ENCODE measurements around the gene MTA1.

The MTA1 gene

DNA sequence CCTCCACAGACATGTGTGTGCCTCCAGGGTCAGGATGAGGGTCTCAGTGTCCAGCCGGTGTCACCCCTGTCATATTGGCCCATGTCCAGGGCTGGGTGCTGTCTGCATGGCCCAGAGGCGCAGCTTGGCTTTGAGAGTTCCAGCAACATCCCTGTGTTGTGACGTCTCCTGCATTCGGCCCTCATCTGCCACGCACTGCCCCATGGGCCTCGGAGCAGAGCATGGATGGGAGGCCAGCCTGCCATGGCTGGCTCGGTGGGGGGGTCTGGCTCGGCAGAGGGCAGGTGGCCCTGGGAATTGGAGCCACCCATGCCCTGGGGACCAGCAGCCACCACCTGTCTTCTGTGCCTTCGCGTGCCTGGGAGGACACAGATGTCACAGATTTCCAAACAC lies 32.1 kb upstream of the MTA1 start:
- DNase-seq (ENCODE audit: low spot score): no peak

DNA sequence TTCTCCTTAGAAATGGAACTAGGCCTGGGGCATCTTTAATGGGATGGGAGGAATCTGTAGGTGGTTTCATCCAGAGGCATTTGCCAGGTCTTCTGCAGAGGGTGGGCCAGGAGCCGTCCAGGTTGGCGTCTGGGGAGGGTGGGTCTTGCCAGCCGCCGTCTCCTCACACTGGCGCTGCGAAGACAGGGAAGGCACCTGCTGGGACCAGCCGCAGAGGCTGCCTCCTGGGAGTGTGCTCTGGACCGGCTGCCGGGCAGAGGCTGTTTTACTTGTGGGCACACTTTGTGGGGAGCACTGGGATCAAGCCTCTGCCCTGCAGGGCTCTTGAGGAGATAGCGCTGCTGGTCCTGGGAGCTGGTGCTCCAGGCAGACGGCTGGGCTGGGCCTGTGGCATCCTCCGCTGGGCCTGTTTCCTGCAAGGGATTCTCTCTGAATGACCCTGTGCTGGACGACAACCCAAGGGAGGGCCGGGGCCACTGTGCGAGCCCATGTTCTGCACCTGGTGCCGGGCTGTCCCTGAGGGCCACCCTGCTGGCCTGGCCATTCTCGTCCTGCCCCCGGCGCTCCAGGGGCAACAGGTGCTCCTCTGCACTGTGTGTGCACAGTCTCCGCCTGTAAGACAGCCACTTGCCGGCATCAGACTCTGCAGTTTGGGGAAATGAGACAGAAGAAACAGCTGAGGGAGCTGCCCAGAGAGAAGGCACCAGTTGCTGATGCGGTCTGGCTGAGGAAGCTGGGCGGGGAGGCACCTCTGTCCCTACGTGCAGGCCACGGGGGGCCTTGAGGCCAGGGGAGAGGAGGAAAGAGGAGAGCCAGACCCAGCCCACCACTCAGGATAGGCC lies 31.3 kb upstream of the MTA1 start:
- no peak for DNase-seq (ENCODE audit: low spot score)

DNA sequence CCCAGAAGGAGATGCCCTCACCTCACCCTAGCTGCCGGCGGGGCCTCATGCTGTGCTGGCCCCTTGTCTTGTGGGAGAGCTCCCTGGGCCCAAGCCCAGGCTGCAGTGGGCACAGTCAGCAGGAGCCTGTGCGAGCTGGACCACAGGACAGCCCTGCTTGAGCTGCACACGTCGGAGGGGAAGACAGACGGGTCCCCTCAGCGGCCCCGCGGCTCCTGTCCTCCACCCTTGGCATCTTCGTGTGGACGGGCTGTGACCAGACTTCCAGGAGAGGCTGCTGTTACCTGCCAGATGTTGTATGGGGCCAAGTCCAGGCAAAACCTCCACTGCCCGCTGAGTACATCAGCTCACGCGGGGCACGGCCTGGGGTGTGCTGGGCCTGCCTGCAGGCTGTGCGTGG lies 30.7 kb upstream of the MTA1 start:
- no peak for DNase-seq (ENCODE audit: low spot score)

DNA sequence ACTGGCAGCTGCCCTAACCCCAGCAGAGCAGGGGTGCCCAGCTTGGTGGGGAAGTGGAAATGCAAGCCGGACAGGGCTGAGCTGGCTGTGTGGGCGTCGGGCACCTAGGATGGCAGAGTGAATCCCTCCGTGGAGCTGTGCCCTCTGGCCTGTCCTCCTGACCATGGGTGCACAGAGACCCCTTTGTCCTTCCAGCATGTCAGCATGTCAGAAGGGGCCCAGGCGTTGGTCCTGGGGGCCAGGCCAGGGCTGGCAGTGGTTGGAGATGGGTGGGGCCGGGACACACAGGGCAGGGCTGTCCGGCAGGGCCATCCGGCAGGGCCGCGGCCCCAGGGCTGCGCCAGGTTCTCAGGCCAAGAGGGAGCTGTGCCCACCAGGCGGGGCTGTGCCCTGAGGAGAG lies 30.1 kb upstream of the MTA1 start:
- DNase-seq (ENCODE audit: low spot score): no peak

DNA sequence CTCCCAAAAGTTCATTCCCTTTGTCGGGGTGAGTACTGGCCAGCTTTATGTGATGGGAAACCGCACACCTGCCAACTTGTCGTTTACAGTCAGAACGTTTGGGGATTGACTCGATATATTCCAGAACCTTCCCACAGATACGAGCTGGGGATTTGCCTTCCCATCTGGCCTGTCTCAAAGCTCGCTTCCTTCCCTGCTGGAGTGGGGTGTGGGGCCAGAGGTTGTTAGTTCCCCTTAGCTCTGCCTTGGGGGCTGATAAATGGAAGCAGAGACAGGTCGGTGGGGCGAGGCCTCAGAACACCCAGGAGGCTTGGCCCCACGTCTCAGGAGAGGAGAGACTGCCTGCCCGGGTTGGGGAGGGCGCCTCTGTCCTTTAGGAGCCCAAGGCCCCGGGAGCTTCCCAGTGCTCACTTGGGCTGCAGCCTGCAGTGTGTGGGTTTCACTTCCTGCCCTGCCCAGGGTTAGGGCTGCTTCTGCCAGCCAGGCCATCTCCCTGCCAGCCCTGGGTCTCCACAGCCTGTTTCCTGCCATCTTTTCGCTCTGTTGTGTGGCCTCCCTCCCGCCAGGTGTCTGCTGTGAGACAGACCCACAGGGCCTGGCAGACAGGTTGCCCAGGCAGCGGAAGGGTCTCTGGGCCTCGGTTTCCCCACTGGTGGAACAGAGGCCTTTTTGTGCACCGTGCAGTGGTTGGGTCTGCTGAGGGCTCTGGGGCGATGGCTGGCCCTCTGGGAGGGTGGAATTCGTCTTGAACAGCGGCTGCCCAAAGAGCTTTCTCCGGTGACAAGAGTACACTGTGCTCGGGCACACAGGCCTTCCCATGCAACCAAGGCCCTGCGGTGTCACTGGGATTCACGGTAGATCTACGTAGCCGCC lies 29.4 kb upstream of the MTA1 start:
- no peak for DNase-seq (ENCODE audit: low spot score)

DNA sequence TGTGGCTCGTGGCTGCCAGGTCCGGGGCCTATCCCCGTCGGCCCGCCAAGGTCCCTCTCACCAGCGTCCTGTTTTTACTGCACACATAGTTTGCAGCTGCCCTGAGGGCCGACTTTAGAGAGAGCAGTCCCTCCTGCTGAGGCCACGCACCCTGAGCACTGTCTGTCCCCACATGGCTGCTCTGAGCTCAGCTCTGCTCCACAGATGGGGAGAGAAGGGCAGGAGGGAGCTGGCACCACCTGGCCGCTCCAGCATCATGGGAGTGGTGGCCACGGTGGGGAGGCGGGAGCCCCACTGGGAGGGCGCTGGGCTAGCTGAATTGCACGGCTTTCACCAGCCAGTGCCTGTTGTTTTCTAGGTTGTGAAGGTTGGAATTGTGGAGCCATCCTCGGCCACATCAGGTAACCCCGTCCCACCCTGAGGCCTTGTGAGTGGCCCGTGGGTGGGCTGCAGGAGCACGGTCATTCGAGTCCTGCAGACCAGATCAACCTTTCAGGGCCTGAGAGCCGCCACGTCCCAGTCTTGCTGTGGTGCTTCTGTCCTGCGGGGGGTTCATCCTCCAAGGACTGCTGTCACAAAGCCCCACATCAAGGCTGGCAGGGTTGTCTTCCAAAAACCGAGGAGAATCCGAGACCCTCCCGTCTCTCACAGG lies 28.7 kb upstream of the MTA1 start:
- no peak for DNase-seq (ENCODE audit: low spot score)

DNA sequence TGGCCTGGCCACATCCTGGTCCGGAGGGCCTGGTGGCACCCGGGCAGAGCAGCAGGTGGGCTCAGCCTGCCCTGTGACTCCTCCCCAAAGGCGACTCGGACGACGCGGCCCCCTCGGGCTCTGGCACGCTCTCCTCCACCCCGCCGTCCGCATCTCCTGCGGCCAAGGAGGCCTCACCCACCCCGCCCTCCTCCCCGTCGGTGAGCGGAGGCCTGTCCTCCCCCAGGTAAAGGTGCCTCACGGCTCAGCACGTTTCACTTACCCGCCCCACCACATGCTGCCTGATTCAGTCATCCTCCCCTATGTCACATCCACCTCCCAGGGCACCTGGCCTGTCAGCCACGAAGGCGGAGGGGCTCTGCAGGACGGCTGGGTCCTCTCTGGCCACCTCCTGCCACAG lies 28.1 kb upstream of the MTA1 start:
- DNase-seq (ENCODE audit: low spot score): no peak

DNA sequence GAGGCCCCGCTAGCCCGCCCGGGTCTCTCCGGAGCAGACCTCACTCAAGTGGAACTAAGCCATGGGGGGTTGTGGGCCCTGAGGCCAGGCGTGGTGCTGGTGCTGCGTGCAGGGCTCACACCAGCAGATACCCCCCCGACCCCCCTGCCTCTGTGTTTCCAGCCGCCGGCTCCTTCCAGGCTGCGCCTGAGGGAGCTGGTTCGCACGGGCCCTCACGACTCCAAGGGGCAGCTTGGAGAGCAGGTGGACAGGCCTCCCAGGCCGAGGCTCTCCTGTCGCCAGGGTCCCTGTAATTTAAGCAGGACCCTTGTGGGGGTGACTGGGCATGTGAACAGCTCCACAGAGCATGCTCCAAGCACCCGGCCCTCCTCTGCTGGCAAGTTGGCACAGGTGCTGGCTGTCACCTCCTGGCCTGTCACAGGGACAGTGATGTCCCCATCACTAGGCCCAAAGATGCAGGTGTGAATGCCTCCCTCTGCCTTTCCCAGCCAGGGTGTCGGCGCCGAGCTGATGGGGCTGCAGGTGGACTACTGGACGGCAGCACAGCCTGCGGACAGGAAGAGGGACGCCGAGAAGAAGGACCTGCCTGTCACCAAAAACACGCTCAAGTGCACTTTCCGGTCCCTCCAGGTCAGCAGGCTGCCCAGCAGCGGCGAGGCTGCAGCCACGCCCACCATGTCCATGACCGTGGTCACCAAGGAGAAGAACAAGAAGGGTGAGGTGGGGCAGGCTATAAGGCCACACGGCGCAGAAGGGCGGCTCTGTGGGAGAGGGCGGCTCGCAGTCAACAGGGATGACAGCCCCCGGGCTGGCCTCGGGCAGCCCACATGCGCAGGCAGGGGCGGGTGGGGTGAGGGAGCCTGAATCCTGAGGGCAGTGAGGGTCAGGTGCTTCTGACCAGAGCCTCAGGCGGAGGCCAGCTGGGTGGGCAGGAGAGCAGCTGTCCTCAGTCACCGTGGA lies 27.2 kb upstream of the MTA1 start:
- DNase-seq (ENCODE audit: low spot score): no peak

DNA sequence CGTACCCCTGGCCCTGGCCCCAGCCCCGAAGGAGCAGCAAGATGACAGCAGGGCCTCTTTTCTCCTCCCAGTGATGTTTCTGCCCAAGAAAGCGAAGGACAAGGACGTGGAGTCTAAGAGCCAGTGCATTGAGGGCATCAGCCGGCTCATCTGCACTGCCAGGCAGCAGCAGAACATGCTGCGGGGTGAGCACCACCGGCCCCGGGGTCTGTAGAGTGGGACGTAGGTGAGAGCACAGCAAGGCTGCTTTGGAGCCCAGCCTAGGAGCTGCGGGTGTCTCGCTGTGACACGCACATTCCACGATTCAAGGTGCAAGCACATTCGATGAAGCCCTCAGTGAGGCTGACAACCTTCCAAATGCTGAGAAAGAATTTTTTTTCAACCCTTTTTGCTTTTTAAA lies 26.5 kb upstream of the MTA1 start:
- no peak for DNase-seq (ENCODE audit: low spot score)

DNA sequence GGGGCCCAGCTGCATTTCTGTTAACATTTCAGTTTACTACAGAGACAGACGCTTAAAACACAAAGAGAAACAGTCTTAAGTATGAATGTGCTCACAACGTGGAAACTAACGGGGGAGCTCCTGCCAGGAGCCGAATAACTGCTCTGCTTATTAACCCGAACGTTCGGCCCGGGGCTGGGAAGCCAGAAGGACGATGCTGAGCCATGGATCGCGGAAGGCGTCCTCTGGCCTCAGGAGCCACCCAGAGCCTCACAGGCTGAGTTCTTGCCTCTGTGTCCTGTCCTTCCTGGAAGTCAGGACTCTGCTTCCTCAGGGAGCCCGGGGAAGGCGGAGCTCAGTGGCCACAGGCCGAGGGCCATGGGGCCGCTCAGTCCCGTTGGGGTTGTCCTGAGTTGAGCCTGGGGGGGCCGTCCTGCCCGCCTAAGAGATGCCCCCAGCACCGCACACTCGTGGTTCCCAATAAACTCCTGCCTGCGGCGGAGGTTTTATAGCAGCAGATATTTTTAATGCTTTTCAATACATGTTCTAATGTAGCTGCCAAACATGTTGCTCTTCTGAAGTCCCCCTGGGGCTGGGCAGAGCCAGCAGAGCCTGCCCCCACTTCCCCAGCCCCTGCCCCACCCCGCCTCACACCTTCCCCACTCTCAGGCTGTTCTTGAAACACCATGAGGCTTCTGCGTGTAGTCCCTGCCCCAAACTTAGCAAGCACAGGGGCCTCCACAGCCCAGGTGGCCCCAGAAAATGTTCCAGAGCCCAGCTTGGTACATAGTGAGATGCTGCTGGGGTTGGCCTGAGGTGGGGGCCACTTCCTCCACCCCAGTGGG lies 24.7 kb upstream of the MTA1 start:
- DNase-seq (ENCODE audit: low spot score): no peak

DNA sequence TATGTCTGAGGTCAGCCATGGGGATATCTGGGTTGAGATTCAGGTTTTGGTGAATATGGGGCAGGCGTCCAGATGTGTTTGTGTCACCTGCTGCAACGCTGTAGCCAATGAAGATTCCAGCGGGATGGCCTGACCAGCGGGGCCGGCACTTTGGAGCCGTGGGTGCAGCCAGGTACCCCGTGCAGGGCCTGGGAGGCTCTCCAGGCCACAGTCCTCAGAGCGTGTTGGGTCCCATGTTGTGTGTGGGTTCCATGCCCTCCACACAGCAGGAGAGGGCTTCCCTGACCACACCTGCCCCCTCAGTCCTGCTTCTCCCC lies 24.1 kb upstream of the MTA1 start:
- DNase-seq (ENCODE audit: low spot score): no peak

DNA sequence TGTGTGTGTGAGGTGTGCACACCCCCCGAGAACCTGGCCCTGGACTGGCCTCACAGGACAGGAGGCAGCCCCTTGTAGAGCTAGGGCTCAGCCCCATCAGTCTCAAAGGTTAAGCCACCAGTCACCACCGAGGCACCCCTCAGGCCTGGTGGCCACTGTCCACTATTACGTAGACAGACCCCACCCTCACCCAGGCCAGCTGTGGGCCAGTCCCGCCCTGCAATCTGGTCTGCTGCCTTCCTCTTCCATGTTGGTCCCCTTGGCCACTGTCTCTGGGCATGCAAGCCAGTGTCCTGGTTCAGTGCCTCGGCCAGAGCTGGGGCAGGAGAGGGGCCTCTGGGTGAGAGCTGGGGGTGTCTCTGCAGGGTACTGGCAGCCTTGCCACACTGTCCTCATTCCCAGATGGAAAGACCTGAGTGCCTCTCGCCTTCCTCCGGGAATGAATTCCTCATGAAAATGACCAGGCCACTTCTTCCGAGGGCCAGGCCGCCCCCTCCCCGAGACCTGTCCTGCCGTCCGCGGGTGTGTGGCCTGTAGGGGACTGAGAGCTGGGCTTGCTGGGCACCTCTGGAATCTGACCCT lies 22.2 kb upstream of the MTA1 start:
- DNase-seq (ENCODE audit: low spot score): no peak

DNA sequence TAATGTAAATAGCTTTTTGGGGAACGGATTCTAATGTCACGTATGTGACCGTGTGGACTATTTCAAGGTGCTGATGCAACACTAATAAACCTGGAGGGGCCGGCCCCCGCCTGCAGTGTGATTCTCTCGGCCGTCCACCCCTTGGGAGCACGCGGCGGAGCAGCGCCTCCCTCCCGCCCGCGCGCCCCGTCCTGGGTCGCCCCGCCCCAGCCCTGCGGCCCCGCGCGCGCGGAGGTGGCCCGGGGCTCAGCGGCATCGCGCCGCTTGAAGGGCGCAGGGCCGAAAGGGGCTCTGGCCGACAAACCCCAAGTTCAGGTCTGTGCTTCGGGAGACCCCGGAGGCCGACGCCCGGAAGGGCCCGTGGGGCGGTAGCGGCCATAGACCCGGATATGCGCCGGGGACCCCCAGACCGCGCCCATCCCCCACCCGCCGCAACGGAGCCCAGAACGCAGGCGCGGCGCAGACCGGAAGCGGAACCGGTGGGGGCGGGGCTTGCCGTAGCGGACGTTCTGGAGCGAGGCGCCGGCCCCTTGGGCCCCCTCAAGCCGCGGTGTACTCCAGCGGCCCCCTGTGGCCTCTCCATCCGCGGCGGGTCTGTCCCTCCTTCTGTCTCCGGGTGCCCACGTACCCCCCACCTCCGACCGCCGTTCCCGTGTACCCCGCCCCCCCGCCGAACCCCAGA lies 21.4 kb upstream of the MTA1 start, which contains the start of gene TEX22:
Gene TEX22, plus strand, starts transcription at position 495 of the 682 bp plus-strand sequence. CDS start 803 bp downstream, outside the sequence.
- DNase-seq (ENCODE audit: low spot score): peak; percentile 75

DNA sequence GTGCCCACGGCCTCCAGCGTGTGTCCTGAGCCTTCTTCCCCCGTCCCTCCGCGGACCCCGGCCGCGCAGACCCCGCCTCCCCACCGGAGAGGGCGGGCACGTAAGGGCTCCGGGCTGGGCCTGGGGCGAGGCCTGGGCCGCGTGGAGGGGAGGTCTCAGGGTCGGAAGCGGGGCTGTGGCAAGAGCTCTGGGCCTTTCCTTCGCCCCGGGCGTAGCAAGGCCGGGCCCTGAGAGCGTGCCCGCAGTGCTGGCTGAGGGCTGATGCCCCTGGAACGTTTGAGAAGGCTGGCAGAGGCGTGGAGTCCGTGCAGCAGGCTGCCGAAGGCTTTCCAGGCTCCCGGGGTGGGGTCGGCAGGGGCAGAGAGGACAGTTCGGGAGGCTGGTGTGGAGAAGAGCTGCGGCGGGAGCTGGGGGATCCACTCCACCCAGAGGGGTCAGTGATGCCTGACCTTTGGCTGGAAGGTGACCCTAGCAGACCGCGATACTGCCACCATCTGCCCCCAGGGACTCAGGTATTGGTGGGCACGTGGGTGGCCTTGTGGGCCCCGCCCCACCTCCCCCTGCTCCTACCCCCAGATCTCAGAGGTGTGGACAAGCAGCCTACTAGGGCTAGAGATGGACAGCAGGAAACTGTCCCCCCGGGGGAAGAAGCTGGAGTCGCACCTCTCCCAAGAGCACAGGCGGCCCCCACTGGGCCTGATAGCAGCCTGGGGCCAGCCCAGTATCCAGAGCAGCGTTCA lies 20.7 kb upstream of the MTA1 start:
- DNase-seq (ENCODE audit: low spot score): no peak

DNA sequence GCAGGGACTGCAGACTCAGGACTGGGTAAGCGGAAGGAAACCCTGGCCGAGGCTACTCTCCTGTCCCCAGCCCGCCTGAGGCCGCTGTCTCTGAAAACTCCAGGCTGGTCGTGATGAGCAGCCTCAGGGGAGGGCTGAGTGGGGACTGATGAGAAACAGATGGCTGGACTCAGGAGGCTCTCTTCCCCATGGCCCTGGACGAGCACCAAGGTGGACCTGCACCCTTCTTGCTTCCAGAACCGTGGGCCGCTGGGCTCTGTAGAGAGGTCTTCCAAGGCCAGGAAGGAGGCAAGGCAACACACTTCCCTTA lies 20.2 kb upstream of the MTA1 start:
- DNase-seq (ENCODE audit: low spot score): no peak

DNA sequence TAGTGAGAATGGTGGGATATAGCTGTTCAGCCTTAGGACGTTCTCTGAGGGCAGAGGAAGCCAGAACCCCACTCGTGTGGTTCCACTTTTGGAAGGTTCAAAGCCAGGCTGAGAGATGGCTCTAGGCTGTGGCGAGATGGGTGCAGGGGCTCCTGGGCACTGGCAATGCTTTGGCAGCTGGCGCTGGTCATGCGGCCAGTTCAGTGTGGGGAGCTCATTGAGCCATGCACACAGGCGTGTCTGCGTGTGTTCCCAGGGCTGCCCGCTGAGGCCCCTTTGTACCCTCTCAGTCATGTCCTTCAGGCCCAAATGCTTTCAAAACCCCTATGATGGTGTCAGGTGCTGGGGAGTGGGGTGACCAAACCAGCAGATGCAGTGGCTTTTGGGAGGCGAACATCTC lies 19.6 kb upstream of the MTA1 start:
- DNase-seq (ENCODE audit: low spot score): no peak

DNA sequence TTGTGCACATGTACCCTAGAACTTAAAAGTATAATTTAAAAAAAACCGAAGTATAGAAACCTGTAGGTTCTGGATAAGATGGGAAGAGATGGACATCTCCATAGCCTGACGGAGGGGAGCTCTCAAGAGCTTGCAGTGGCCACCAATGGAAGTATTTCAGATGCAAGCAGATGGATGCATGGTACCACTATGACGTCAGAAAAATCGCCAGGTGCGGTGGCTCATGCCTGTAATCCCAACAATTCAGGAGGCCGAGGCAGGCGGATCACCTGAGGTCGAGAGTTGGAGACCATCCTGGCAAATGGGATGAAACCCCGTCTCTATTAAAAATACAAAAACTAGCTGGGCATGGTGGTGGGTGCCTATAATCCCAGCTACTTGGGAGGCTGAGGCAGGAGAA lies 17.9 kb upstream of the MTA1 start:
- DNase-seq (ENCODE audit: low spot score): no peak

DNA sequence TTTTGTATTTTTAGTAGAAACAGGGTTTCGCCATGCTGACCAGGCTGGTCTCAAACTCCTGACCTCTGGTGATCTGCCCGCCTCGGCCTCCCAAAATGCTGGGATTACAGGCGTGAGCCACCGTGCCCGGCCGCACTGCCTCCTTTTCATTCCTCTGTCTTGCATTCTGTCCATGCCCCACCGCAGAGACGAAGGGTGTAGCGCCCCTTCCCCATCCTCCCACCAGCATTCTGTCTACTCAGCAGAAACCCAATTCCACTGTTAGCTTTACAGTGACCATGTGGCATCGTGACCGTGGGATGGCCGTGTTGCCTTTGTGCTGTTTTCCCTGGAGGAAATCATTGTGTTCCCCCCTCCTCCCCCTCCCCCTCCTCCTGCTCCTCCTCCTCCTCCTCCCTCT lies 11.0 kb upstream of the MTA1 start:
- DNase-seq (ENCODE audit: low spot score): no peak

DNA sequence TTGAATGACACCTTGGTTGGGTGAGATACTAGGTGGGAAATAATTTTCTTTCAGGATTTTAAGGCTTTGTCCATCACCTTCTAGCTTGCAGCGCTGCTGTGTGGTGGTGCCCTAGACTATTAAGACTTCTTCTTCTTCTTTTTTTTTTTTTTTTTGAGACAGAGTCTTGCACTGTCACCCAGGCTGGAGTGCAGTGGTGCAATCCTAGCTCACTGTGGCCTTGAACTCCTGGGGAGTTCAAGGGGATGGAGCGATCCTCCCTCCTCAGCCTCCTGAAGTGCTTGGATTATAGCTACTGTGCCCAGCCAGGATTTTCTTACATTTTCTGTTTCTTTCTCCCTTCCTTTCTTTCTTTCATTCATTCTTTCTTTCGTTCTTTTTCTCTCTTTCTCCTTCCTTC lies 10.3 kb upstream of the MTA1 start:
- no peak for DNase-seq (ENCODE audit: low spot score)
